Right lung (tissue), 5 donors: Measurements from ENCODE around the gene COL8A1. TPM values are rescaled to one million over a fixed set of nuclear protein-coding genes. Genes with fewer than 3 reads are reported as not detected.

ENCODE experiments used
- DNase-seq, 2 donors: peaks; one replicate each; pipeline ENCODE4 v3.0.0-alpha.2; 2013
- polyA plus RNA-seq, 5 donors: library from polyadenylated mRNA; unstranded; fragments of 120-200 nt; gene quantifications; one replicate each; pipeline versions ENCODE4 v1.2.1 to v1.2.3, GENCODE V29; 2013; ENCODE audit warnings: inconsistent platforms in 1 of 5, low replicate concordance in 1 of 5; ENCODE audit not compliant: insufficient read length in 5 of 5, insufficient read depth in 1 of 5

Gene COL8A1
- polyA plus RNA-seq, 5 donors, result 1.4 to 3.4 (median 2.1) TPM

- DNase-seq, result no peak
These were observed 854 bp upstream of the COL8A1 start for GRCh38 chr3:99637368-99638111.

- DNase-seq, result no peak
These were observed 1.2 kb downstream of the COL8A1 start for GRCh38 chr3:99639579-99639978.

DNA sequence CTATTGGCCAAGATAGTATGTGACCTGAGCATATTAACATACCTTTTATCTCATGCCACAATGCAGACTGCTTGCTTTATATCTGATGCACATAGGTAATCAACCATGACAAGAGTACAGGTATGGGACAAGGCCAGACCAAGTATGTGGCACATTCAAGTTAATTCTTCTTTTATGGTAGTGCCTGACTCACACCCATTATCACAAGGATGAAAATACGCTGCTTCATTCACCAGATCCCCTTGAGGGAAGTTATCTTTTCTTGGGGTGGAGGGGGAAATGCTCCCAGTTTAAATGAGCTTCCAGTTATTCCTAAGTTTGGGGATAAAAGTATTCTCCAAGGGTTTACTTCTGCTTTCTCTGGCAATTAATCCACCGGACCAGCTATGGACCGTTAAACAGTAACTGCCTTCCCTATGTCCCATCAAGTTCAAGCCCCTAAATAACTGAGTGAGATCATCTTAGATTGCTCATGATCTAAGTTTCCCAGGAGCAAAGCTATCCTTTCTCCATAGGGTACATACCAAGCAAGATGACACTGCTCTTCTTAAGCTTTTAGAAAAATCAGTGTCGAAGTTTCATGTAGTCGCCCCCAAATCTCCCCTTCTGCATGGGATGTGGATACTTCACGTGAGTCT, 1.9 kb downstream of the COL8A1 start:
- DNase-seq, result no peak

GRCh38 chr3:99641480-99641879, 3.1 kb downstream of the COL8A1 start:
- DNase-seq, result no peak

GRCh38 chr3:99641982-99642381, 3.6 kb downstream of the COL8A1 start:
- DNase-seq, result no peak

DNA sequence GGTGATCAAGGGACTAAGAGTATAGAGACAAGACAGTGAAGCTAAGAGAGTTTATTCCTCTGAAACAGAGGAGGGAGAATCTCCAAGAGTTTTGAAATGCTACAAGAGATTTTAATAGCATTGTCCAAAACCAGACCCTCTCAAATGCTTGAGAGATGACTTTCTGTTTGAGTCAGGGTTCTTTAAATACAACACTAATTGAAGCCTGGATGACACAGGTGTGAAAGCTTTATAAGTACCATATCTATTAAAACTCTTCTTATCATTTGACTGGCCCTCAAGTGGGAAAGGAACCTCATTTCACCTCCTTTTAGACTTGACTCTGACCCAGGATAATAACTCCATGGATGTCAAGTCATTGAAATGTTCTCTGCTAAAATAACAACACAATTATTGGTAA, 5.6 kb downstream of the COL8A1 start:
- DNase-seq, result no peak

GRCh38 chr3:99644746-99645145, 6.4 kb downstream of the COL8A1 start:
- no peak for DNase-seq

DNA sequence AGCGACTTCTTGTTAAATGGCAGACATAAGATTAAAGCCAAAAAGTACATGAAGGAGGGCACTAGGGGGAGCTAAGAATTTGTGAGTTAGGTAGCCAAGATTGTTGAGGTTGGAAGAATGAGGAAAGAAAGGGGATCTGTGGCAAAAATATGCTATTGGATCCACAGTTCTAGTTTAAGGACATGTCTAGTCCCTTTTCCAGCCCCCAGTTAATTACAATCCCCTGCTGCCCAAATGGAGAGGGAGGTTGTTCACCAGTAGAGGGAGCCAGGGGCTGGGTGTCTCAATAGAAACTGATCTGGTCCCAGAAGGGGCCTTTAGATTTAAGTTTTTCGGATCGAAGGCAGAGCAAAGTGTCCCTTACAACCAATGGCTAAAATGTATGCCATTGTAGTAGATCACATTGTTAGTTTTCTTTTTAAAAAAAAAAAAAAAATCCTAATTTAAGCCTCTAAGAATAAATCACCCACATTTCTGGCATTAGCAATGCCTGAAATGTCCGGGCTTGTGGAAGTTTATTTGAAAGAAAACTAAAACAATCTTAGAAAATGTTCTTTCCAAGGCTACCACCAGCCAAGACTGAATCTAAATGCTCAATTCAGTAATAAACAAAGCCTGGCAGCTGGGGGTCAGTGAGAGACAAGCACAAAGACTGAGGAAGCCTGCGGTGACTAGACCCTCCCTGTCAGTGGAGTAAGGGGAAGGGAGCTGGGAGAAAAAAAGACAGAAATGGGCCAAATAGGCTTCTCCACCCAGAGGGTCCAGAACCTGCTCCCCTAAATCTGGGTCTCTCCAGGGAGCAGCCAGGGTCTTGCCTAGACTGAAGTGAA, 7.1 kb downstream of the COL8A1 start:
- no peak for DNase-seq

- DNase-seq, result no peak
These were observed 7.7 kb downstream of the COL8A1 start for GRCh38 chr3:99646107-99646435.

DNA sequence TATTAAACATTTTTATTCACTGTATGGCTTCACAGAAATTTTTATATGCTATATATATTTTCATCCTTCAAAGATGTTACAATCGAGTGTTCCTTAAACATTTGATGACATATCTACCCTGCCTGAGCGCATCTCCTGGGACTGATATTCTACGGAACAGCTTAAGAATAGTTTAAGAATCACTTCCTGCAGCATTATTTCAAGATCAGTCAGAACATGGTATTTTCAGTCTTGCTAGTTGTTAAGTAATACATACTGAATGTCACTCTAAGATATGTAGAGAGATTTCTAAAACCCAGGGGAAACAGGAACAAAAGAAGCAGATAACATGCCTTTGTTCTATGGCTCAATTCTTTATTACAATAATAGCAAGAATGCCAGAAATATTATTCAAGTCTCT, 8.7 kb downstream of the COL8A1 start:
- no peak for DNase-seq

GRCh38 chr3:99648101-99648500, 9.7 kb downstream of the COL8A1 start:
- no peak for DNase-seq

DNA sequence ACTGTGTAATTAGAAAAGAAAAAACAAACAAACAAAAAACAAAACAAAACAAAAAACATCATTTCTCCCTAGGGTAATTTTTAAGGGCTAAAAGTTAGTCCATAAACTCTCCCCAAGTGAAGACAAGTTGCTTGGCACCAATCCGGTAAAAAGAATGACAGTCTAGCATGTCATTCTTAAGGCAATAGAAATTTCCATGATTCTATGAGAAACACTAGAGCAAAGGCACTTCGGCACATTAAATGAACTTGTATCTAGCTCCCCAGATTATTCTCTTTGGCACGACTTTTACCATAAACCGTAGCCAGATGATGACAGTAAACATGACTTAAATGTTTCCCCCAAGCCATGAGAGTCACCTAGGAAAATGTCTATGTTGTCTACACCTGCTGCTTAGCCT, 10.1 kb downstream of the COL8A1 start:
- no peak for DNase-seq

DNA sequence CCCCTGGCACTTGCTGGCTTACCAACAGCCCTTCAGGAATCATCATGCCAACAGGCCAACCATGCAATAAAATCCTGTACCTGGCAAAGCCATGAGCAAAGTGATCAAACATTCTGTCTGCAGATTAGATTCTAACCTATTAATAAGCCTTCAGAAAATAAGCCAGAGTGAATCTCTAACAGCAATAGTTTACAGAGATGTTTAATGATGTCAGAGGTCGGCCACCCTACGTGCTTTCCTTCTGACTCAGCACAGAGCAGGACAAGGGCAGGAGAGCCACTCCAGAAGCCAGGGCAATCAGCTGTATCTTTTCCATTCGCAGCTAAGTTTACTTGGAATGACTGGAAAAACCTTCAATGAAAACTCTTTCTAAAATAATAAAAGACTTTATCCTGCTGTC, 13.1 kb downstream of the COL8A1 start:
- no peak for DNase-seq

DNA sequence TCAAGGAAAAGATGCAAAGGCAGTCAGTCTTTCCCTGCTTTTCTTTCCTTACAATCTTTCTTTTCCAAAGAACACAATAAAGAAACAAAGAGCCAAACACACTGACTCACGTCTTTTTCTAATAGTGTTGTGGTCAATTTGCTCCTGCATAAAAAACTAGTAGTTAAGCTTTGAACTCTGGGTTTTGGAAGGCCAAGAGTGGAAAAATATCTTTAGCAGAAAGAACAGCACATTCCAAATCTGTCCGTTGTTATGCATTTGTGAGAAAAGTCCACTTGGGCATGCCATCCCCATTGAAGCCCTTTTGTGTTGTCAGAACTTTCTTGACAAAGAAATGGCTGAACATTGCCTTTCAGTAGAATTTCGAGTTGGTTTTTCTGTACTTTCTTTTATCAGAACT, 18.2 kb downstream of the COL8A1 start:
- no peak for DNase-seq

DNA sequence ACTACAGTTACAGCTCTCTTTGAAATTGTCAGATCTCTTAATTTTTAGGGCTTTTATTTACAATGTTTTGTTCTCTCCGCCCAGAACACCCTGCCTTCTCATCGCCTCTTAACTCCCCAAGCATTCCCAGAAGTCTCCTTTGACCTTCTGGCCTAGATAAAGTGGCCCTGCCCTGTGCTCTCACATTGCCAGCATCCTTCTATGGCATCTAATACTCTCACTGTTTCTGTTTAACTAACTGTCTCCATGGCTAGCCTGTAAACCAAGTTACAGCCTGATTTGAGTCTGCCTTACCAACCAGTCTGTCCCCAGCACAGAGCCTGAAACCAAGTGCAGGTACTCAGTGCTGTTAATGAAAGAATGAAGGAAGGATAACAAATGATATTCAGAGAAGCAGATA, 19.9 kb downstream of the COL8A1 start:
- DNase-seq, result no peak

- no peak for DNase-seq
These were observed 20.6 kb downstream of the COL8A1 start for GRCh38 chr3:99659032-99659431.

GRCh38 chr3:99659951-99660350, 21.6 kb downstream of the COL8A1 start:
- DNase-seq, result no peak

DNA sequence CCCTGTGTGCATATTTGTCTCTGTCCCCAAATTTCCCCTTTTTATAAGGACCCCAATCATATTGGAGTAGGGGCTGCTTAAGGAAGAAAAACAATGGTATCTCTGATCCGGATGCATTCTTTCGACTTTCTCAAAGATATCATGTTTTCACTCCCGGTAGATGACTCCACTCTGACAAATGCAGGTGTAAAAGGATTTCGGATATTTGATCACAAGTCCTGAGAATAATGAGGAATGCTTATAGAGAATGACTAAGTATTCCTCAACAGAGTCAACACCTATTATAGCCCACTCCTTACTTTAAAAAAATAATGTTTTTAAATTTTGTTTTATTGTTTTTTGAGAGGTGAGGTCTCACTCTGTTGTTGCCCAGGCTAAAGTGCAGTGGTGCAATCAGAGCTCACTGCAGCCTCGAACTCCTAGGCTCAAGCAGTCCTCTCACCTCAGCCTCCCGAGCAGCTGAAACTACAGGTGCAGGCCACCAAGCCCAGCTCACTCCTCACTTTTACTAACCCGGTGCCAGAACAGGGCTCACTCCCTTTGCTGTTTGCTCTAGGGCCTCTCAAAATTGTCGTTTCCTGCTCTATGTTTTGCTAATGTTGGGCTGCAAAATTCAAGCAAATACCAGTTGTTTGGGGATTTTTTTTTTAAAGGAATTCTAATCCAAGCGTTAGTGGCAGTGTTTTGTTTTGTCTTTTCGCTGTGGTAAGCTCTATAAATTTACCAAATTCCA, 24.6 kb downstream of the COL8A1 start:
- no peak for DNase-seq

GRCh38 chr3:99663977-99664376, 25.6 kb downstream of the COL8A1 start:
- DNase-seq, result no peak

DNA sequence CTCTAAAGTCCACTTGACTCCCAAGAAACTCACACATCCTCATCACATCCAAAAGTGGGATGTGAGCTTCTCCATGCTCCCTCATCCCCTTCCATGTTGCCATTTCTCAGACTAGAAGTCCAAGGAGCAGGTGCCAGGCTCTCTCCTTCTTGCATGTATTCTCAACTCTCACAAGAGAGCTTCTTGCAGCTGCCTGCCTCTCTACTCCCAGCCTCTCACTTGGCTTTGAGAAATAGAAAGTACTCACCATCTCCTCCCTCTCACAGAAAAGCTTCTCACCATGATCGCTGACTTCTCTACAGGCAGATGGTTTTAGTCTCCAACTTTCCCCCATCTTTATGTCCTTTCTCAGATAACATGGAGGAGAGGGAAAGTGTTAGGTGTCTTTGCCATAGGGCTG, 26.6 kb downstream of the COL8A1 start:
- no peak for DNase-seq

DNA sequence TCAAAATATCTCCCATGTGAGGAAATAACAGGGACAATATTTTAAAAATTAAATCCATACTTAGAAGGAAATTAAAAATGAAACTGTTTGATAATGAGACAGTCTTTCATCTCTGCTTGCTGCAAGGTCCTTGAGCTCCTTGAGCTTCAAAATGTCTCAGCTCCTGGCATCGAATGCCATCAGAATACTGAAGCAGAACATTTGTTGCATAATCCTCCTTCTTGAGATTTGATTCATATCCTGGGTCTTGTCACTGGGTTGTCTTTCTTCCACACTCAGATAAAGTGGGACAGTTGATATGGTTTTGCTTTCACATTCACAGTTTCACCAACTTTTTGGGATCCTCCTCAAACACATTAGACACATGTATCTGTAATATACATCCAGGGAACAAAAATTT, 27.8 kb downstream of the COL8A1 start:
- no peak for DNase-seq

- DNase-seq, result no peak
These were observed 29.6 kb downstream of the COL8A1 start for GRCh38 chr3:99668044-99668443.
